Heart right ventricle (tissue), 16 donors: ENCODE data around the gene VSTM2B. TPM values are rescaled to one million over a fixed set of nuclear protein-coding genes. Genes with fewer than 3 reads are reported as not detected.
A peak's percentile ranks its signal among the peaks of the same experiment; 100 is the strongest.

Experiments used
- ATAC-seq, 8 donors: fragments of 200-7000 bp; cut with Tn5 transposase; one replicate each; pipeline ENCODE4 v1.9.1; 2020; ENCODE audit warnings: mild to moderate bottlenecking in 8 of 8, moderate library complexity in 8 of 8, moderate number of reproducible peaks in 1 of 8
- DNase-seq, 2 donors: peaks; one replicate each; pipeline ENCODE4 v3.0.0-alpha.2; 2020
- H3K27ac ChIP-seq, 10 donors: fragments of 200-600 bp; sonication (generic) in 2 of 10; one replicate each; pipeline versions ENCODE4 v1.5.0 to v1.8.0; 2020 to 2022; ENCODE audit warnings: mild to moderate bottlenecking in 3 of 10
- H3K27me3 ChIP-seq, 7 donors: fragments of 200-600 bp; one replicate each; pipeline ENCODE4 v1.8.0; 2021 to 2022; ENCODE audit warnings: mild to moderate bottlenecking in 2 of 7
- H3K36me3 ChIP-seq, 9 donors: fragments of 200-600 bp; sonication (generic) in 1 of 9; one replicate each; pipeline versions ENCODE4 v1.5.0 to v1.8.0; 2020 to 2022; ENCODE audit warnings: mild to moderate bottlenecking in 2 of 9
- H3K4me1 ChIP-seq, 9 donors: fragments of 200-600 bp; sonication (generic) in 1 of 9; one replicate each; pipeline versions ENCODE4 v1.5.0 to v1.8.0; 2020 to 2022; ENCODE audit warnings: mild to moderate bottlenecking in 4 of 9
- H3K4me3 ChIP-seq, 10 donors: fragments of 200-600 bp; sonication (generic) in 2 of 10; one replicate each; pipeline versions ENCODE4 v1.5.0 to v1.8.0; 2020 to 2022; ENCODE audit warnings: mild to moderate bottlenecking in 7 of 10, moderate library complexity in 2 of 10
- H3K9me3 ChIP-seq, 11 donors: fragments of 200-600 bp in 10 of 11; sonication (generic) in 2 of 11; one replicate each; pipeline versions ENCODE4 v1.5.0 to v1.8.0; 2013 to 2022; ENCODE audit warnings: mild to moderate bottlenecking in 2 of 11, control low read depth in 1 of 11, moderate library complexity in 1 of 11
- CTCF ChIP-seq, 9 donors: fragments of 200-600 bp; sonication (generic) in 2 of 9; IDR thresholded peaks; one replicate each; pipeline versions ENCODE4 v1.5.0 to v1.8.0; 2021 to 2022; ENCODE audit warnings: antibody characterized with exemption in 9 of 9, mild to moderate bottlenecking in 5 of 9, moderate library complexity in 1 of 9
- WGBS, 2 donors: extraction: QIAGEN DNeasy Blood & Tissue Kit; methylation state at CpG; one replicate each; pipeline ENCODE4 v1.1.7; 2013; ENCODE audit warnings: inconsistent platforms in 1 of 2; 5-methylcytosine and 5-hydroxymethylcytosine counted together
- intact Hi-C, 10 donors: fragments of 100-400 bp; cut with DNase I; formaldehyde crosslinking; loops; one replicate each; pipeline versions ENCODE4 v1.11.1 to v1.14.2; 2022
- polyA plus RNA-seq, 2 donors: library from polyadenylated mRNA; stranded (reverse); fragments of 200-250 nt; gene quantifications; one replicate each; pipeline ENCODE4 v1.2.3, GENCODE V29; 2013
- total RNA-seq, 10 donors: library from RNA; stranded (reverse); fragmentation: NEBNext Ultra II Directional in 3 of 10; extraction: Animal tissue kit (Norgen Biotek cat#: 25700) in 3 of 10; gene quantifications; one replicate each; pipeline versions ENCODE4 v1.2.1 to v1.2.4, GENCODE V29; 2021 to 2023
- donor health status: Arrhythmogenic right ventricular cardiomyopathy.
- donor health status: ischemic (EF 13 %, LVEDD 7.1; RV severe dilation, severe dysfunction).
- donor health status: healthy with polysubstance abuse.
- donor health status: DM: no; HTN: yes; CAD: no.
- donor health status: DM: no; HTN: no; CAD: no.
- donor health status: ischemic (EF 25% LVEDD 6.9; RV normal size, moderate dysfunction).
- donor health status: ischemic (EF 25% LVEDD 5.7; RV mildly dilated, moderate dysfunction).
- donor health status: healthy.
- donor health status: DM: yes; HTN: yes; CAD: no.
- donor health status: Ischemic cardiomyopathy.
- donor health status: ischemic (EF 35%, LVEDD 5.7; RV mildly dilated, moderate dysfunction).
- donor health status: nonischemic (EF 11% LVEDD 7.7; RV severe dilation, severe dysfunction).
- donor health status: DM: yes; HTN: yes; CAD: no.
- donor health status: PGD.
- donor health status: ischemic (EF 29% LVEDD 5.4; RV normal size, mild dysfunction).
- donor health status: nonischemic (EF 23%, LVEDD 6.1; RV moderate dilation, normal function).

The VSTM2B gene
- total and polyA plus RNA-seq, 12 donors = not detected

GRCh38 chr19:29478578-29479565 is 46.9 kb upstream of the VSTM2B start:
- peaks cover 0 to 12% (median 0%) of the 10 kb centered on the region in 11 donors for H3K9me3 ChIP-seq
- 55 to 58% methylated on average over 34 of the region's 34 CpGs for WGBS, 2 donors
- intact Hi-C loops = no loop called here
- no peaks in the 10 kb centered on the region for H3K4me1 ChIP-seq
- ATAC-seq (peak in 2 of 8 donors; percentile 27 to 59), DNase-seq (no peak)
- TF ChIP-seq CTCF (IDR thresholded peaks at IDR 0.05) = peak in 8 of 9 donors; percentile 10 to 57 (median 43)
- H3K27ac ChIP-seq = no peak overlapping the region
- H3K27me3 ChIP-seq = peaks cover 0 to 33% (median 15%) of the 10 kb centered on the region in 7 donors
- H3K4me3 ChIP-seq = no peak overlapping the region
- no peaks in the 10 kb centered on the region for H3K36me3 ChIP-seq

GRCh38 chr19:29479941-29480340 is 45.9 kb upstream of the VSTM2B start:
- H3K4me1 ChIP-seq = no peaks in the 10 kb centered on the region
- 76 to 88% methylated on average over 3 of the region's 3 CpGs for WGBS, 2 donors
- no peak for TF ChIP-seq CTCF (IDR thresholded peaks at IDR 0.05)

GRCh38 chr19:29480507-29480906 is 45.3 kb upstream of the VSTM2B start:
- no peak overlapping the region for H3K4me3 ChIP-seq
- 80 to 92% methylated on average over 7 of the region's 7 CpGs for WGBS, 2 donors

More at GRCh38 chr19:29479941-29480340, 45.9 kb upstream of the VSTM2B start:
- Histone ChIP-seq H3K27me3 (peaks cover 0 to 42% (median 20%) of the 10 kb centered on the region in 7 donors), H3K4me3 (no peak overlapping the region), H3K36me3 (no peaks in the 10 kb centered on the region), H3K9me3 (peaks cover 0 to 12% (median 0%) of the 10 kb centered on the region in 11 donors), H3K27ac (no peak overlapping the region)
- DNase-seq (no peak), ATAC-seq (no peak)
- intact Hi-C loops = no loop called here

More at GRCh38 chr19:29480507-29480906, 45.3 kb upstream of the VSTM2B start:
- DNase-seq (no peak), ATAC-seq (no peak)
- H3K4me1 ChIP-seq = no peaks in the 10 kb centered on the region
- no peaks in the 10 kb centered on the region for H3K36me3 ChIP-seq
- H3K27ac ChIP-seq = no peak overlapping the region
- intact Hi-C loops = no loop called here
- H3K9me3 ChIP-seq = peaks cover 0 to 12% (median 0%) of the 10 kb centered on the region in 11 donors
- no peak for TF ChIP-seq CTCF (IDR thresholded peaks at IDR 0.05)
- peaks cover 0 to 45% (median 21%) of the 10 kb centered on the region in 7 donors for H3K27me3 ChIP-seq
